ENCODE results near the gene MRPS22. TPM values are rescaled to one million over a fixed set of nuclear protein-coding genes. Genes with fewer than 3 reads are reported as not detected.

MRPS22 gene
- total RNA-seq, 1 donor from 2014 or later: 43.0 TPM

GRCh38 chr3:139317660-139318430 lies 26.0 kb upstream of the MRPS22 start:
- no peak for TF ChIP-seq CTCF (conservative IDR thresholded peaks at IDR 0.05)
- DNase-seq (ENCODE audit: extremely low spot score, unreplicated experiment): no peak

GRCh38 chr3:139318431-139318816 lies 25.4 kb upstream of the MRPS22 start:
- peaks cover 61% of the 10 kb centered on the region for H3K27me3 Mint-ChIP-seq
- no peaks in the 10 kb centered on the region for H3K9me3 Mint-ChIP-seq
- H3K27ac Mint-ChIP-seq: no peak overlapping the region
- DNase-seq (ENCODE audit: extremely low spot score, unreplicated experiment): no peak
- no peaks in the 10 kb centered on the region for H3K36me3 Mint-ChIP-seq
- no peak overlapping the region for H3K4me3 Mint-ChIP-seq
- no peaks in the 10 kb centered on the region for H3K4me1 Mint-ChIP-seq (ENCODE audit: unreplicated experiment)
- TF ChIP-seq CTCF (conservative IDR thresholded peaks at IDR 0.05): no peak

More at GRCh38 chr3:139317660-139318430, 26.0 kb upstream of the MRPS22 start:
- Mint-ChIP-seq H3K4me3 (no peak overlapping the region), H3K36me3 (no peaks in the 10 kb centered on the region), H3K27ac (no peak overlapping the region), H3K27me3 (peaks cover 60% of the 10 kb centered on the region), H3K9me3 (no peaks in the 10 kb centered on the region), H3K4me1 (ENCODE audit: unreplicated experiment) (no peaks in the 10 kb centered on the region)

GRCh38 chr3:139318826-139319225 lies 25.0 kb upstream of the MRPS22 start:
- H3K9me3 Mint-ChIP-seq: no peaks in the 10 kb centered on the region
- H3K4me1 Mint-ChIP-seq (ENCODE audit: unreplicated experiment): no peaks in the 10 kb centered on the region
- TF ChIP-seq CTCF (conservative IDR thresholded peaks at IDR 0.05): no peak
- H3K4me3 Mint-ChIP-seq: no peak overlapping the region
- H3K36me3 Mint-ChIP-seq: no peaks in the 10 kb centered on the region
- H3K27me3 Mint-ChIP-seq: peaks cover 61% of the 10 kb centered on the region
- DNase-seq (ENCODE audit: extremely low spot score, unreplicated experiment): no peak
- H3K27ac Mint-ChIP-seq: no peak overlapping the region

GRCh38 chr3:139319428-139320402 lies 24.1 kb upstream of the MRPS22 start:
- no peaks in the 10 kb centered on the region for H3K4me1 Mint-ChIP-seq (ENCODE audit: unreplicated experiment)
- H3K36me3 Mint-ChIP-seq: no peaks in the 10 kb centered on the region
- no peak for DNase-seq (ENCODE audit: extremely low spot score, unreplicated experiment)
- no peak overlapping the region for H3K4me3 Mint-ChIP-seq
- no peak overlapping the region for H3K27ac Mint-ChIP-seq
- peaks cover 62% of the 10 kb centered on the region for H3K27me3 Mint-ChIP-seq
- peak; percentile 60 for TF ChIP-seq CTCF (conservative IDR thresholded peaks at IDR 0.05)
- H3K9me3 Mint-ChIP-seq: no peaks in the 10 kb centered on the region

- H3K4me3 Mint-ChIP-seq: no peak overlapping the region
- no peak for TF ChIP-seq CTCF (conservative IDR thresholded peaks at IDR 0.05)
- H3K27me3 Mint-ChIP-seq: peaks cover 62% of the 10 kb centered on the region
- no peaks in the 10 kb centered on the region for H3K9me3 Mint-ChIP-seq
- H3K36me3 Mint-ChIP-seq: no peaks in the 10 kb centered on the region
- no peaks in the 10 kb centered on the region for H3K4me1 Mint-ChIP-seq (ENCODE audit: unreplicated experiment)
- DNase-seq (ENCODE audit: extremely low spot score, unreplicated experiment): no peak
- H3K27ac Mint-ChIP-seq: no peak overlapping the region
Observed at GRCh38 chr3:139320551-139321309, 23.1 kb upstream of the MRPS22 start.
